ENCODE measurements around the gene ARHGAP12.

GRCh38 chr10:31930856-31931255 is 2.2 kb upstream of the ARHGAP12 start:
- TF ChIP-seq CTCF (IDR thresholded peaks at IDR 0.05; ENCODE audit: low read depth, low read length, poor library complexity, severe bottlenecking) (no peak), EZH2phosphoT487 (IDR thresholded peaks at IDR 0.05; ENCODE audit: borderline replicate concordance, low read length) (no peak)
